Fibroblast of lung (primary cell): ENCODE data around the gene UBA5. TPM values are rescaled to one million over a fixed set of nuclear protein-coding genes. Genes with fewer than 3 reads are reported as not detected.

ENCODE experiments used
- DNase-seq, 2 donors: peaks; one replicate each; pipeline versions ENCODE4 v3.0.0 to v3.0.0-alpha.2; 2010; ENCODE audit warnings: low read depth in 2 of 2
- H2AFZ ChIP-seq: 2 replicates; pipeline ENCODE4 v1.5.1; 2012; ENCODE audit warnings: low read length, control low read depth, inconsistent platforms
- H3K27ac ChIP-seq: 2 replicates; pipeline ENCODE4 v1.5.1; 2011; ENCODE audit warnings: low read length, control low read depth; ENCODE audit not compliant: insufficient read depth
- H3K27me3 ChIP-seq: 2 replicates; pipeline ENCODE4 v1.5.1; 2011; ENCODE audit warnings: mild to moderate bottlenecking, low read length; ENCODE audit not compliant: control insufficient read depth, insufficient read depth
- H3K36me3 ChIP-seq: 2 replicates; pipeline ENCODE4 v1.5.1; 2011; ENCODE audit warnings: low read length; ENCODE audit not compliant: control insufficient read depth, insufficient read depth
- H3K4me1 ChIP-seq: 2 replicates; pipeline ENCODE4 v1.5.1; 2011; ENCODE audit warnings: low read length; ENCODE audit not compliant: control insufficient read depth, insufficient read depth; ENCODE audit errors: extremely low read depth
- H3K4me2 ChIP-seq: 2 replicates; pipeline ENCODE4 v1.5.1; 2011; ENCODE audit warnings: low read length, control low read depth; ENCODE audit not compliant: insufficient read depth; ENCODE audit errors: extremely low read depth
- H3K4me3 ChIP-seq, 4 experiments: fragments of 200-600 bp in 1 of 4; sonication (generic) in 1 of 4; replicated peaks in 1 of 4; 2 replicates each; pipeline ENCODE4 v1.5.1; 2011 to 2016; ENCODE audit warnings: low read length in 4 of 4, low read depth in 3 of 4, mild to moderate bottlenecking in 3 of 4, control low read depth in 2 of 4, inconsistent platforms in 1 of 4, mixed read lengths in 1 of 4; ENCODE audit not compliant: insufficient read depth in 1 of 4; ENCODE audit errors: control extremely low read depth in 1 of 4
- H3K79me2 ChIP-seq: 2 replicates; pipeline ENCODE4 v1.5.1; 2012; ENCODE audit warnings: mild to moderate bottlenecking, low read length, inconsistent platforms; ENCODE audit not compliant: control insufficient read depth, insufficient read depth
- H3K9ac ChIP-seq: 2 replicates; pipeline ENCODE4 v1.5.1; 2011; ENCODE audit warnings: mild to moderate bottlenecking, low read length, control low read depth; ENCODE audit not compliant: insufficient read depth
- H3K9me3 ChIP-seq: 2 replicates; pipeline ENCODE4 v1.5.1; 2012; ENCODE audit warnings: low read depth, low read length; ENCODE audit not compliant: control insufficient read depth, insufficient read depth
- H4K20me1 ChIP-seq: 2 replicates; pipeline ENCODE4 v1.5.1; 2011; ENCODE audit warnings: low read length; ENCODE audit not compliant: control insufficient read depth, insufficient read depth; ENCODE audit errors: extremely low read depth
- CTCF ChIP-seq, 2 donors: IDR thresholded peaks in 1 of 2; conservative IDR thresholded peaks in 1 of 2; 1 replicate in 1 of 2; 2 replicates in 1 of 2; pipeline ENCODE4 v1.5.1; 2011 to 2012; ENCODE audit warnings: low read length in 2 of 2, control low read depth in 1 of 2, inconsistent platforms in 1 of 2, low read depth in 1 of 2, mild to moderate bottlenecking in 1 of 2
- EZH2 ChIP-seq: IDR thresholded peaks from 2 replicates; pipeline ENCODE4 v1.5.1; 2012; ENCODE audit warnings: low read length, control low read depth, mild to moderate bottlenecking; ENCODE audit errors: missing control alignments
- polyA plus RNA-seq, 2 donors: library from polyadenylated mRNA; depleted of rRNA in 1 of 2; stranded (reverse) in 1 of 2; unstranded in 1 of 2; fragments of >200 nt; gene quantifications; 2 replicates each; pipeline ENCODE4 v1.2.1, GENCODE V29; 2011 to 2012; ENCODE audit warnings: missing spikeins in 1 of 2
- total RNA-seq: library from RNA; depleted of rRNA; stranded (reverse); fragments of >200 nt; gene quantifications from 2 replicates; pipeline ENCODE4 v1.2.1, GENCODE V29; 2014

Gene UBA5
- total and polyA plus RNA-seq, 2 donors (not counting 1 experiment from before 2014, with no cell fraction given) = 43.6 to 47.5 TPM

- Histone ChIP-seq H3K9ac (peak overlapping the region; percentile 39), H3K27ac (peak overlapping the region; percentile 92)
- TF ChIP-seq EZH2 (no peak), CTCF (conservative IDR thresholded peaks at IDR 0.05 in 1 of 2, IDR thresholded peaks at IDR 0.05 in 1 of 2; ENCODE audit: low read depth in 1 of 2, low read length in 2 of 2) (no peak)
Observed at GRCh38 chr3:132661101-132661500, 972 bp downstream of the UBA5 start.

GRCh38 chr3:132662212-132662611, 2.1 kb downstream of the UBA5 start:
- Histone ChIP-seq H3K27ac (no peak overlapping the region), H3K4me1 (no peaks in the 10 kb centered on the region), H3K9ac (no peak overlapping the region), H3K4me3 (peak overlapping the region in 3 of 4 experiments; percentile 72 to 90 (median 82)), H3K27me3 (no peaks in the 10 kb centered on the region), H3K79me2 (peaks cover 47% of the 10 kb centered on the region), H3K36me3 (no peaks in the 10 kb centered on the region), H3K9me3 (no peaks in the 10 kb centered on the region), H2AFZ (no peak overlapping the region), H4K20me1 (no peaks in the 10 kb centered on the region), H3K4me2 (peak overlapping the region; percentile 97)
- DNase-seq = no peak
- no peak for TF ChIP-seq CTCF (conservative IDR thresholded peaks at IDR 0.05 in 1 of 2, IDR thresholded peaks at IDR 0.05 in 1 of 2; ENCODE audit: low read depth in 1 of 2, low read length in 2 of 2)
- no peak for TF ChIP-seq EZH2

More at GRCh38 chr3:132661101-132661500, 972 bp downstream of the UBA5 start:
- H3K27me3 ChIP-seq = no peaks in the 10 kb centered on the region
- H3K4me3 ChIP-seq = peak overlapping the region; percentile 56 to 90 (median 77)
- peak overlapping the region; percentile 97 for H3K4me2 ChIP-seq
- H3K36me3 ChIP-seq = no peaks in the 10 kb centered on the region
- no peaks in the 10 kb centered on the region for H4K20me1 ChIP-seq
- H3K4me1 ChIP-seq = no peaks in the 10 kb centered on the region
- no peaks in the 10 kb centered on the region for H3K9me3 ChIP-seq
- DNase-seq = no peak
- H3K79me2 ChIP-seq = peaks cover 47% of the 10 kb centered on the region
- peak overlapping the region; percentile 99 for H2AFZ ChIP-seq

GRCh38 chr3:132665230-132665745, 5.2 kb downstream of the UBA5 start:
- no peak overlapping the region for H3K9ac ChIP-seq
- no peaks in the 10 kb centered on the region for H3K36me3 ChIP-seq
- H3K79me2 ChIP-seq = peaks cover 44% of the 10 kb centered on the region
- no peak overlapping the region for H3K4me2 ChIP-seq
- H3K4me1 ChIP-seq = no peaks in the 10 kb centered on the region
- no peak overlapping the region for H3K4me3 ChIP-seq
- no peak overlapping the region for H2AFZ ChIP-seq
- H3K9me3 ChIP-seq = no peaks in the 10 kb centered on the region
- H3K27me3 ChIP-seq = no peaks in the 10 kb centered on the region
- DNase-seq = peak in 1 of 2 donors; percentile 57
- TF ChIP-seq CTCF (conservative IDR thresholded peaks at IDR 0.05 in 1 of 2, IDR thresholded peaks at IDR 0.05 in 1 of 2; ENCODE audit: low read depth in 1 of 2, low read length in 2 of 2) = no peak
- TF ChIP-seq EZH2 = no peak
- no peaks in the 10 kb centered on the region for H4K20me1 ChIP-seq
- no peak overlapping the region for H3K27ac ChIP-seq
